PC-3 (cell line): ENCODE data around the gene GNAZ. TPM values are rescaled to one million over a fixed set of nuclear protein-coding genes. Genes with fewer than 3 reads are reported as not detected.
"Not testable (repeated sequence)": the region's sequence is repeated elsewhere in the genome, so short reads cannot be mapped to it uniquely, and the experiment has no call there.

Experiments used
- ATAC-seq: fragments of 200-7000 bp; cut with Tn5 transposase; 2 replicates; pipeline ENCODE4 v1.9.1; 2020; ENCODE audit warnings: mild to moderate bottlenecking, moderate library complexity
- BruUV-seq: library from RNA; stranded (reverse); fragments of 400-500 nt; replicated peaks from 2 replicates; lab custom pipeline; 2021; lab: Mats Ljungman, UMichigan
- CTCF ChIA-PET: fragments of 300-600 bp; sonication (Branson Sonifier 250); formaldehyde crosslinking; loops from one replicate; lab custom pipeline; 2022; ENCODE audit warnings: antibody characterized with exemption; lab: Charles Lee
- POLR2A ChIA-PET: fragments of 300-600 bp; sonication (Branson Sonifier 250); formaldehyde crosslinking; loops from one replicate; lab custom pipeline; 2022; ENCODE audit warnings: antibody characterized with exemption; ENCODE audit not compliant: unreplicated experiment; lab: Charles Lee
- DNase-seq: peaks from one replicate; pipeline ENCODE4 v3.0.0-alpha.2; 2015
- H2AFZ ChIP-seq: fragments of 300-600 bp; sonication (generic); 2 replicates; pipeline ENCODE4 v1.6.0; 2016; ENCODE audit warnings: antibody characterized with exemption, low read length
- H3F3A ChIP-seq: fragments of 300-600 bp; sonication (generic); one replicate; pipeline ENCODE4 v1.6.0; 2017; ENCODE audit warnings: antibody characterized with exemption, low read length, control low read depth, mild to moderate bottlenecking; ENCODE audit not compliant: unreplicated experiment
- H3K27ac ChIP-seq: fragments of 300-600 bp; sonication (generic); 2 replicates; pipeline ENCODE4 v1.5.1; 2016; ENCODE audit warnings: mild to moderate bottlenecking, low read length
- H3K27me3 ChIP-seq: fragments of 300-600 bp; sonication (generic); 2 replicates; pipeline ENCODE4 v1.6.1; 2016; ENCODE audit warnings: low read length, mixed read lengths
- H3K36me3 ChIP-seq: fragments of 300-600 bp; sonication (generic); 2 replicates; pipeline ENCODE4 v1.6.1; 2016; ENCODE audit warnings: low read depth, mixed run types, low read length, mixed read lengths
- H3K4me1 ChIP-seq: fragments of 300-600 bp; sonication (generic); 2 replicates; pipeline ENCODE4 v1.5.1; 2016; ENCODE audit warnings: low read length; ENCODE audit not compliant: insufficient read depth
- H3K4me2 ChIP-seq: fragments of 300-600 bp; sonication (generic); 2 replicates; pipeline ENCODE4 v1.6.0; 2016; ENCODE audit warnings: low read length
- H3K4me3 ChIP-seq: fragments of 300-600 bp; sonication (generic); 2 replicates; pipeline ENCODE4 v1.5.1; 2016; ENCODE audit warnings: mild to moderate bottlenecking, low read length, mixed read lengths
- H3K79me2 ChIP-seq: fragments of 300-600 bp; sonication (generic); 2 replicates; pipeline ENCODE4 v1.6.1; 2017; ENCODE audit warnings: low read length, mixed read lengths
- H3K9ac ChIP-seq: fragments of 300-600 bp; sonication (generic); 2 replicates; pipeline ENCODE4 v1.6.0; 2016; ENCODE audit warnings: mild to moderate bottlenecking, low read length
- H3K9me2 ChIP-seq: fragments of 300-600 bp; sonication (generic); replicated peaks from 2 replicates; pipeline ENCODE4 v1.6.1; 2016; ENCODE audit warnings: mixed run types, low read length, mixed read lengths
- H3K9me3 ChIP-seq: fragments of 300-600 bp; sonication (generic); 2 replicates; pipeline ENCODE4 v1.6.1; 2016; ENCODE audit warnings: low read length, mixed read lengths
- H4K20me1 ChIP-seq: fragments of 300-600 bp; sonication (generic); 2 replicates; pipeline ENCODE4 v1.6.1; 2016; ENCODE audit warnings: low read length, mixed read lengths
- CTCF ChIP-seq: fragments of 300-600 bp; sonication (generic); conservative IDR thresholded peaks from 2 replicates; pipeline ENCODE4 v1.5.1; 2017; ENCODE audit warnings: antibody characterized with exemption, low read depth, mild to moderate bottlenecking, low read length
- EZH2 ChIP-seq: fragments of 300-600 bp; sonication (generic); IDR thresholded peaks from one replicate; pipeline ENCODE4 v1.6.1; 2017; ENCODE audit warnings: antibody characterized with exemption, mild to moderate bottlenecking, low read length; ENCODE audit not compliant: unreplicated experiment
- EZH2phosphoT487 ChIP-seq: fragments of 300-600 bp; sonication (generic); IDR thresholded peaks from 2 replicates; pipeline ENCODE4 v1.6.1; 2018; ENCODE audit warnings: mild to moderate bottlenecking, antibody characterized with exemption, low read length, borderline replicate concordance
- intact Hi-C: fragments of 100-400 bp; cut with micrococcal nuclease; formaldehyde crosslinking; loops from 2 replicates; pipeline ENCODE4 v1.9.0; 2023
- total RNA-seq: library from RNA; depleted of rRNA; stranded (reverse); fragments of >200 nt; gene quantifications from 2 replicates; pipeline ENCODE4 v1.2.3, GENCODE V29; 2014

The GNAZ gene
- total RNA-seq, 1 experiment from 2014 or later = 14.4 TPM

GRCh38 chr22:23045461-23045860 is 24.9 kb upstream of the GNAZ start:
- Histone ChIP-seq H3K9me3 (0 out of 2 replicates have a peak, but pooled peaks cover 5% of the 10 kb centered on the region), H3K27me3 (no peaks in the 10 kb centered on the region), H3K36me3 (no peaks in the 10 kb centered on the region), H3K9me2 (no peaks in the 10 kb centered on the region), H3F3A (no peaks in the 10 kb centered on the region), H3K27ac (no peak overlapping the region), H3K9ac (no peak overlapping the region), H2AFZ (no peak overlapping the region), H3K4me2 (no peak overlapping the region), H3K79me2 (no peaks in the 10 kb centered on the region), H4K20me1 (no peaks in the 10 kb centered on the region), H3K4me1 (peaks cover 20% of the 10 kb centered on the region), H3K4me3 (no peak overlapping the region)
- intact Hi-C loops = no loop called here
- ATAC-seq (no peak), DNase-seq (no peak)
- ChIA-PET CTCF (no interaction called here), POLR2A (interaction anchor here (0.6 kb wide), 2 partner anchors 9 kb away, joined by 3 to 5 read pairs; no protein-coding TSS in a partner anchor)
- TF ChIP-seq EZH2phosphoT487 = no peak
- TF ChIP-seq EZH2 = no peak
- TF ChIP-seq CTCF = no peak
- BruUV-seq = no TSS peak

GRCh38 chr22:23047265-23047664 is 23.1 kb upstream of the GNAZ start:
- Histone ChIP-seq H3F3A (no peaks in the 10 kb centered on the region), H3K9ac (no peak overlapping the region), H4K20me1 (no peaks in the 10 kb centered on the region), H3K9me2 (no peaks in the 10 kb centered on the region), H2AFZ (no peak overlapping the region), H3K36me3 (no peaks in the 10 kb centered on the region), H3K79me2 (no peaks in the 10 kb centered on the region), H3K27ac (no peak overlapping the region), H3K4me2 (no peak overlapping the region), H3K9me3 (0 out of 2 replicates have a peak, but pooled peaks cover 5% of the 10 kb centered on the region), H3K27me3 (no peaks in the 10 kb centered on the region), H3K4me3 (no peak overlapping the region), H3K4me1 (peaks cover 10% of the 10 kb centered on the region)
- POLR2A ChIA-PET = no interaction called here
- no peak for DNase-seq
- CTCF ChIA-PET = no interaction called here
- TF ChIP-seq EZH2phosphoT487 = no peak
- TF ChIP-seq EZH2 = no peak
- TF ChIP-seq CTCF = no peak
- intact Hi-C loops = no loop called here
- ATAC-seq = no peak
- no TSS peak for BruUV-seq

- ATAC-seq = no peak
- Histone ChIP-seq H3K4me3 (no peak overlapping the region), H3K4me2 (no peak overlapping the region), H3K36me3 (no peaks in the 10 kb centered on the region), H4K20me1 (no peaks in the 10 kb centered on the region), H3K9me3 (0 out of 2 replicates have a peak, but pooled peaks cover 5% of the 10 kb centered on the region), H3K4me1 (peaks cover 5% of the 10 kb centered on the region), H3F3A (no peaks in the 10 kb centered on the region), H3K27ac (no peak overlapping the region), H2AFZ (no peak overlapping the region), H3K27me3 (no peaks in the 10 kb centered on the region), H3K9ac (no peak overlapping the region), H3K9me2 (no peaks in the 10 kb centered on the region), H3K79me2 (no peaks in the 10 kb centered on the region)
- intact Hi-C loops = no loop called here
- BruUV-seq = no TSS peak
- ChIA-PET CTCF (no interaction called here), POLR2A (no interaction called here)
- DNase-seq = no peak
- TF ChIP-seq EZH2 (no peak), CTCF (no peak), EZH2phosphoT487 (no peak)
Observed at GRCh38 chr22:23047742-23048141, 22.6 kb upstream of the GNAZ start.

- H3K4me2 ChIP-seq, H3K9me3 ChIP-seq, BruUV-seq, CTCF ChIA-PET, H3K4me1 ChIP-seq, H2AFZ ChIP-seq, DNase-seq, H3K9me2 ChIP-seq, intact Hi-C loops, POLR2A ChIA-PET, H3K36me3 ChIP-seq, H3K4me3 ChIP-seq, H4K20me1 ChIP-seq, H3K79me2 ChIP-seq, H3F3A ChIP-seq, H3K27me3 ChIP-seq, ATAC-seq, H3K27ac ChIP-seq, H3K9ac ChIP-seq: not testable (repeated sequence)
Observed at GRCh38 chr22:23050546-23050945, 19.8 kb upstream of the GNAZ start.
